ENCODE measurements around the gene P2RY2.

P2RY2 gene

GRCh38 chr11:73204711-73205121 is 13.4 kb upstream of the P2RY2 start:
- TF ChIP-seq FOXP2 (optimal IDR thresholded peaks at IDR 0.05; ENCODE audit: borderline replicate concordance, extremely low read depth, extremely low read length, insufficient read depth) (no peak), TAF1 (IDR thresholded peaks at IDR 0.05; ENCODE audit: borderline replicate concordance, insufficient read depth, low read length) (no peak), SIN3A (IDR thresholded peaks at IDR 0.05; ENCODE audit: borderline replicate concordance, insufficient read depth, low read length) (no peak), POLR2AphosphoS5 (IDR thresholded peaks at IDR 0.05; ENCODE audit: low read depth, low read length) (no peak), REST (IDR thresholded peaks at IDR 0.05; ENCODE audit: insufficient read depth in 1 of 2, low read depth in 2 of 2, low read length in 2 of 2) (no peak)

GRCh38 chr11:73205661-73206343 is 12.3 kb upstream of the P2RY2 start:
- no peak for TF ChIP-seq REST (IDR thresholded peaks at IDR 0.05; ENCODE audit: insufficient read depth in 1 of 2, low read depth in 2 of 2, low read length in 2 of 2)
- TF ChIP-seq TAF1 (IDR thresholded peaks at IDR 0.05; ENCODE audit: borderline replicate concordance, insufficient read depth, low read length) = no peak
- no peak for TF ChIP-seq FOXP2 (optimal IDR thresholded peaks at IDR 0.05; ENCODE audit: borderline replicate concordance, extremely low read depth, extremely low read length, insufficient read depth)
- TF ChIP-seq POLR2AphosphoS5 (IDR thresholded peaks at IDR 0.05; ENCODE audit: low read depth, low read length) = no peak
- no peak for TF ChIP-seq SIN3A (IDR thresholded peaks at IDR 0.05; ENCODE audit: borderline replicate concordance, insufficient read depth, low read length)

GRCh38 chr11:73206801-73207200 is 11.3 kb upstream of the P2RY2 start:
- no peak for TF ChIP-seq TAF1 (IDR thresholded peaks at IDR 0.05; ENCODE audit: borderline replicate concordance, insufficient read depth, low read length)
- no peak for TF ChIP-seq FOXP2 (optimal IDR thresholded peaks at IDR 0.05; ENCODE audit: borderline replicate concordance, extremely low read depth, extremely low read length, insufficient read depth)
- TF ChIP-seq SIN3A (IDR thresholded peaks at IDR 0.05; ENCODE audit: borderline replicate concordance, insufficient read depth, low read length) = no peak
- no peak for TF ChIP-seq REST (IDR thresholded peaks at IDR 0.05; ENCODE audit: insufficient read depth in 1 of 2, low read depth in 2 of 2, low read length in 2 of 2)
- no peak for TF ChIP-seq POLR2AphosphoS5 (IDR thresholded peaks at IDR 0.05; ENCODE audit: low read depth, low read length)

GRCh38 chr11:73209892-73210291 is 8.2 kb upstream of the P2RY2 start:
- TF ChIP-seq POLR2AphosphoS5 (IDR thresholded peaks at IDR 0.05; ENCODE audit: low read depth, low read length) (no peak), SIN3A (IDR thresholded peaks at IDR 0.05; ENCODE audit: borderline replicate concordance, insufficient read depth, low read length) (no peak), TAF1 (IDR thresholded peaks at IDR 0.05; ENCODE audit: borderline replicate concordance, insufficient read depth, low read length) (no peak), FOXP2 (optimal IDR thresholded peaks at IDR 0.05; ENCODE audit: borderline replicate concordance, extremely low read depth, extremely low read length, insufficient read depth) (no peak), REST (IDR thresholded peaks at IDR 0.05; ENCODE audit: insufficient read depth in 1 of 2, low read depth in 2 of 2, low read length in 2 of 2) (no peak)
